HG02642 (cell line): ENCODE measurements around the gene ZBTB9.
"Not testable (repeated sequence)": the region's sequence is repeated elsewhere in the genome, so short reads cannot be mapped to it uniquely, and the experiment has no call there.

Experiments used
- ATAC-seq: cut with Tn5 transposase; IDR thresholded peaks from one replicate; pipeline ENCODE4 v1.9.1; 2021; ENCODE audit warnings: mild to moderate bottlenecking; ENCODE audit not compliant: unreplicated experiment, poor library complexity

ZBTB9 gene

DNA sequence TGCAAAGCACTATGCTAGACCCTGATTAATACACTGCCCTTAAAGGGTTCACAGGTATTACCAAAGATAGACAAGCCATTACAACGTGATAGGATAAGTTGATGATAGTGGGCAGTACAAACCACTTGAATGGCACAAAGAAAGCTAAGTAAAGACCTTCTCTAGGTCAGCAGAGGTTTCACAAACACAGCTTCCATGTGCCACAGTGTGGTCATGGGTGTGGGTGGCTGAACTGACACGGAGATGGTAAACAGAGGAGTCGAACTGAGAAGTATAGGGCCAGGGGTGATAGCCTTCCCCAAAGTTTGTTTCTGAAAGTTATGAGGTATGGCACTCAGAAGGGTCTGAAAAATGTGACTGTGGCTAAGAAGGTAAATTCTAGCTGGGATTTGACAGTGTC, 4.3 kb downstream of the ZBTB9 start:
- no peak for ATAC-seq

GRCh38 chr6:33459226-33459625, 4.8 kb downstream of the ZBTB9 start:
- no peak for ATAC-seq

DNA sequence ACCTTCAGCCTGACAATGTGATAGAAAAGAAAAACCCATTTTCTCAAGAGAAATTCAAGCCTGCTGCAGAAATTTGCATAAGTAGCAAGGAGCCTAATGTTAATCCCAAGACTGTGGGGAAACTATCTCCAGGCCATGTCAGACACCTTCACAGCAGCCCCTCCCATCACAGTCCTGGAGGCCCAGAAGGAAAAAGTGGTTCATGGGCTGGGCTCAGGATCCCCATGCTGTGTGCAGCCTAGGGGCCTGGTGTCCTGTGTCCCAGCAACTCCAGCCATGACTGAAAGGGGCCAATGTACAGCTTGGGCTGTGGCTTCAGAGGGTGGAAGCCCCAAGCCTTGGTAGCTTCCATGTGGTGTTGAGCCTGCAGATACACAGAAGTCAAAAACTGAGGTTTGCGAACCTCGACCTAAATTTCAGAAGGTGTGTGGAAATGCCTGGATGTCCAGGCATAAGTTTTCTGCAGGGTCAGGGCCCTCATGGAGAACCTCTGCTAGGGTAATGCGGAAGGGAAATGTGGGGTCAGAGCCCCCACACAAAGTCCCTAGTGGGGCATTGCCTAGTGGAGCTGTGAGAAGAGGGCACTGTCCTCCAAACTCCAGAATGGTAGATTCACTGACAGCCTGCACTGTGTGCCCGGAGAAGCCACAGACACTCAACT, 11.8 kb downstream of the ZBTB9 start:
- no peak for ATAC-seq

- no peak for ATAC-seq
Observed at GRCh38 chr6:33467091-33467490, 12.7 kb downstream of the ZBTB9 start.

DNA sequence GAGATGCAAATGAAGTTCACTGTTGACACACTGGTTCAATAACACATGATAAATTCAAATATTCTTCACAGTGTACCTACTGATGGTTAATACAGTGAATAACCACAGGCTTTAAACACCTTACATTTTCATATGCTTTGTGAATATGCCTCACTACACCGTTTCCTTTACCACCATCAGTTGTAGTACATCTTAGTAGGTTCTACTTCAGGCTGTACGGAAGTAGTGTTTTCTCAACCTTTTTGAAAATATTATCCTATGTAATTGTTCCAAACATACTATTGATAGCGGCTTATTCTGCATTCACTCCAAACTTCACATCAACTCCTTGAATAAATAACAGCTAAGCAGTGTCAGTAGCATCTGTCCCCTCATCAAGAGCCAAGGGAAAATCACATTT, 15.3 kb downstream of the ZBTB9 start:
- no peak for ATAC-seq

- no peak for ATAC-seq
Observed at GRCh38 chr6:33477864-33478263, 23.5 kb downstream of the ZBTB9 start.

DNA sequence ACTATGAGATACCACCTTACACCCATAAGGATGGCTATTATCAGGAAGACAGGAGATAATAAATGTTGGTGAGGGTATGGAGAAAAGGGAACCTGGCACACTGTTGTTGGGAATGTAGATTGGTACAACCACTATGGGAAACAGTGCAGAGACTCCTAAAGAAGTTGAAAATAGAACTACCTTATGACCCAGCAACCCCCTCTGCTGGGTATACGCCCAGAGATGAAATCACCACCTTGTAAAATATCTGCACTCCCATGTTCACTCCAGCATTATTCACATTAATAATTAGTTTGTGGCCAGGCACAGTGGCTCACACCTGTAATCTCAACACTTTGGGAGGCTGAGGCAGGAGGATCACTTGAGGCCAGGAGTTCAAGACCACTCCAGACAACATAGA, 26.8 kb downstream of the ZBTB9 start:
- no peak for ATAC-seq

DNA sequence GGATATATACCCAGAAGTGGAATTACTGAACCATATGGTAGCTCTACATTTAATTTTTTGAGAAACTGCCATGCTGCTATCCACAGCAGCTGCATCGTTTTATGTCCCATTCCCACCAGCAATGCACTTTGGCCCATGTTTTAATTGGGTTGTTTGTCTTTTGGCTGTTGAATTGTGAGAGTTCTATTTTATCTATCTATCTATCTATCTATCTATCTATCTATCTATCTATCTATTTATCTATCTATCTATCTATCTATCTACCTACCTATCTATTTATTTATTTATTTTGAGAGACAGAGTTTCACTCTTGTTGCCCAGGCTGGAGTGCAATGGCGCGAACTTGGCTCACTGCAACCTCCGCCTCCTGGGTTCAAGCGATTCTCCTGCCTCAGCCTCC, 28.2 kb downstream of the ZBTB9 start:
- not testable (repeated sequence) for ATAC-seq

DNA sequence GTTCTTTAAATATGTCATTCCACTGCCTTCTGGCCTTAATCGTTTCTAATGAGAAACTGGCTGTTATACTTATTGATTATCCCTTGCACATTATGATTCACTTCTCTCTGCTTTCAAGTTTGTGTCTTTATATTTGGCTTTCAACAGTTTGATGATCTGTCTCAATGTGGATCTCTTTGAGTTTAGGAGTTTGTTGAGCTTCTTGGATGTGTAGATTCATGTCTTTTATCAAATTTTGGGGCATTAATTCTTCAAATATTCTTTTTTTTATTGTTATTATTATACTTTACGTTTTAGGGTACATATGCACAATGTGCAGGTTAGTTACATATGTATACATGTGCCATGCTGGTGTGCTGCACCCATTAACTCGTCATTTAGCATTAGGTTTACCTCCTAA, 29.3 kb downstream of the ZBTB9 start:
- no peak for ATAC-seq

GRCh38 chr6:33484673-33485262, 30.4 kb downstream of the ZBTB9 start:
- not testable (repeated sequence) for ATAC-seq

GRCh38 chr6:33485680-33486079, 31.3 kb downstream of the ZBTB9 start:
- not testable (repeated sequence) for ATAC-seq

DNA sequence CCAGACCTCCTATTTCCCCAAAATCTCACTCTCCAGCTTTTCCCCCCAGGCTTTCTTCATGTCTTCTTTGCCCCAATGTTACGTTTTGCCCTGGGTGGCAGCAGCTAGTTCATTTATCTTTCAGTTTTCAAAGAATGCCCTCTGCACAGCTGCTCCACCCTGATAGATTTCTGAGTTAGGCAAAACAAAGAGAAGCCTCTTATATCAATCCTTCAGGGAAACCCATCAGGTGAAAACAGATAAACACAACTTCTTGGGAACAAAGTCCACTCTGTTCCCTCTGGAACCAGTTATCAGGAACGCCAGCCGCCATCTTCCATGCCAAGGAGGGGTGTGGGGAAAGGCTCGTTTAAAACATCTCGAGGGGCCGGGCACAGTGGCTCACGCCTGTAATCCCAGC, 34.0 kb downstream of the ZBTB9 start:
- ATAC-seq: no peak

DNA sequence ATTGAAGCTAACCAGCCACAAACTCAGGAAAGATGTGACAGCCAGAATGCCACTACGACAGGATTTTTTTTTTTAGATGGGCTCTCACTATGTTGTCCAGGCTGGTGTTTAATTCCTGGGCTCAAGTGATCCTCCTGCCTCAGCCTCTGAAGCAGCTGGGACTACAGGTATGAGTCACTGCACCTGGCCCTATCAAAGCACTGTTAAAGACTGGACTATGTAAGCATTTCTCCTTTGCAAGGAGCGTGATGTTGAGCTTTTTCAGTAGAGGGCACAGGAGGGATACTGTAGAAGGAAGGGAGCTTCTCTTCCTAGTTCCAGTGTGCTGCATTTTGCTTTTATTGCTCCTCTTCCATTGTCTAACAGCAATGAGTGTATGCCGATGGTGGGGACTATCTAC, 35.8 kb downstream of the ZBTB9 start:
- no peak for ATAC-seq

GRCh38 chr6:33490621-33491020, 36.2 kb downstream of the ZBTB9 start:
- no peak for ATAC-seq

- ATAC-seq: no peak
Observed at GRCh38 chr6:33492093-33492492, 37.7 kb downstream of the ZBTB9 start.

DNA sequence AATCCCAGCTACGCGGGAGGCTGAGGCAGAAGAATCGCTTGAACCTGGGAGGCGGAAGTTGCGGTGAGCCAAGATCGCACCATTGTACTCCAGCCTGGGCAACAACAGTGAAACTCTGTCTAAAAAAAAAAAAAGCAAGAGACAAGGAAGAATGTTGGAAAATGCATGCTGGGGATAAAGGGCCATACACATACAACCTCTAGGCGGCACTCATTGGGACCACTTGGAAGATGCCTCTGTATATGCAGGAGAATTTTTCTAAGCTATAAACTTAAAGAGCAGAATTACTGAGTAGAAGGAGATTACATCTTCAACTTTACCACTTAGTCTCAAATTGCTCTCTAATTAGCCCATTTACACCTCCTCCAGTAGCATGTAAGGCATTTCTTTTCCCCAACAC, 42.8 kb downstream of the ZBTB9 start:
- ATAC-seq: no peak

GRCh38 chr6:33502486-33502885, 48.1 kb downstream of the ZBTB9 start:
- ATAC-seq: no peak

DNA sequence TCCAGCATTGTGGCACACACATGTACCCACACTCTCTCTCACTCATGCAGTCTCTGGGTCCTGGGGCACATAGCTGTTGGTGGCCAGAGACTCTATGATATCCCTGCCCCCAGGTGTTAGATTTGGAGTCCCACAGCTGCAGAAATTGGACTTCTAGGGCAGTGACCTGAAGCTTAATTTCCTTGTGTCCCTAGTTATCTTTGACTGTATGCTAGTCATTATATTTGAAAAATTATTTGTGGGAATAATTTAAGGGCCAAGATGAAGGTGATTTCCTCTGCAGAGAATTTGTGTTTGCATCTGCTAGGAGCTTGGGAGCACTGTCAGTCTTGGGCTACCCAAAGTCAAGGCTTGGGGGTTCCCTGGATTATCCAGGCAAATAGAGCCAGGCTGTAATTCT, 50.1 kb downstream of the ZBTB9 start:
- ATAC-seq: no peak

DNA sequence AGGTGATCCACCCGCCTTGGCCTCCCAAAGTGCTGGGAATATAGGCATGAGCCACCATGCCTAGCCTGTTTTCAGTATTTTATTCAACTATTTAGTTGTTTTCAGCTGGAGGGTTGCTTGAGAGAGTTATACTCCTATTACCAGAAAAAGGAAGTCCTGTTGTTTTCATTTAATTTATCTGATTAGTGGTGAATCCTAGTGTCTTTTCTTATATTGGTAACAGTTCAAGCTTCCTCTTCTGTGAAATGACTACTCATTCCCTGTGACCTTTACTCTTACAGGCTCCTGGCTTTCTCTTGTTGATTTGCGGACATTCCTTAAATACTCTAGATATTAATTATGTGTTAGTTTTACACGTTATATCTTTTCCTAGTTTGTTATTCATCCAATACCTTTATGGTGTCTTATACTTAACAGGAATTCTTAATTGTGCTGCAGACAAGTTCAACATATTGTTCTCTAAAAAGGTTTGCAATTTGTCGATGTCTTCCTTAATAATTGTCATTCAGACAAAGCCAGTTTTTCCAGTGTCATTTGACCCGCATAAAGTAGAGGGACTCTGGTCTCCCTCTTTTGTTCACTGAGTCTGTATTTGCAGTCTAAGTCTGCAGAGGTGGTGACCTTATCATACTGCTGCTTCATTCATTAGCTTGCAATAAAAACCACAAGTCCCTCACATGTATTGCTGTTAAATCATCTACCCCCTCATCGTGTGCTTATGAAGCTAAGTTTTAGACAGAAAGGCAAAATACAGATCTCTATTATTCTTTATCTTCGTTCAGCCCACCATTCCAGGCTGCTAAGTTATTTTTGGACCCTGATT, 51.4 kb downstream of the ZBTB9 start:
- no peak for ATAC-seq
